Neural progenitor cell (in vitro differentiated cells): ENCODE measurements around the gene DTYMK. TPM values are rescaled to one million over a fixed set of nuclear protein-coding genes. Genes with fewer than 3 reads are reported as not detected.

ENCODE experiments used
- DNase-seq: peaks from one replicate; pipeline ENCODE4 v3.0.0-alpha.2; 2016; ENCODE audit warnings: low spot score
- H2AFZ ChIP-seq: fragments of 200-600 bp; sonication (generic); replicated peaks from 2 replicates; pipeline ENCODE4 v1.6.1; 2016; ENCODE audit warnings: antibody characterized with exemption
- H3F3A ChIP-seq: fragments of 200-600 bp; sonication (generic); 2 replicates; pipeline ENCODE4 v1.6.1; 2016; ENCODE audit warnings: antibody characterized with exemption, low read depth
- H3K27ac ChIP-seq: fragments of 200-600 bp; sonication (generic); 2 replicates; pipeline ENCODE4 v1.5.1; 2016; ENCODE audit warnings: mild to moderate bottlenecking
- H3K27me3 ChIP-seq: fragments of 200-600 bp; sonication (generic); 2 replicates; pipeline ENCODE4 v1.6.1; 2016; ENCODE audit warnings: mild to moderate bottlenecking, moderate library complexity
- H3K36me3 ChIP-seq: fragments of 200-600 bp; sonication (generic); 2 replicates; pipeline ENCODE4 v1.5.1; 2016
- H3K4me1 ChIP-seq: fragments of 200-600 bp; sonication (generic); 2 replicates; pipeline ENCODE4 v1.6.1; 2016; ENCODE audit warnings: mixed run types
- H3K4me2 ChIP-seq: fragments of 200-600 bp; sonication (generic); 2 replicates; pipeline ENCODE4 v1.6.1; 2016
- H3K4me3 ChIP-seq: fragments of 200-600 bp; sonication (generic); 2 replicates; pipeline ENCODE4 v1.5.1; 2016
- H3K79me2 ChIP-seq: fragments of 200-600 bp; sonication (generic); 2 replicates; pipeline ENCODE4 v1.6.1; 2016; ENCODE audit warnings: low read depth
- H3K9ac ChIP-seq: fragments of 200-600 bp; sonication (generic); 2 replicates; pipeline ENCODE4 v1.6.1; 2016
- H3K9me3 ChIP-seq: fragments of 200-600 bp; sonication (generic); 2 replicates; pipeline ENCODE4 v1.5.1; 2016; ENCODE audit warnings: low read depth
- H4K20me1 ChIP-seq: fragments of 200-600 bp; sonication (generic); 2 replicates; pipeline ENCODE4 v1.6.1; 2016; ENCODE audit warnings: low read depth
- H3K27ac Mint-ChIP-seq: 3 replicates; pipeline ENCODE4 v1.8.0; 2021; ENCODE audit warnings: mixed read lengths
- H3K27me3 Mint-ChIP-seq: 2 replicates; pipeline ENCODE4 v1.8.0; 2022; ENCODE audit warnings: low read depth, mild to moderate bottlenecking, inconsistent platforms, moderate library complexity, mixed read lengths; ENCODE audit not compliant: insufficient read depth
- H3K36me3 Mint-ChIP-seq: 3 replicates; pipeline ENCODE4 v1.8.0; 2021; ENCODE audit warnings: mixed read lengths
- H3K4me1 Mint-ChIP-seq: 3 replicates; pipeline ENCODE4 v1.8.0; 2021; ENCODE audit warnings: mixed read lengths
- H3K4me3 Mint-ChIP-seq: 3 replicates; pipeline ENCODE4 v1.8.0; 2021; ENCODE audit warnings: mild to moderate bottlenecking, moderate library complexity, mixed read lengths
- H3K9me3 Mint-ChIP-seq: 3 replicates; pipeline ENCODE4 v1.8.0; 2020; ENCODE audit warnings: mixed read lengths
- EZH2 ChIP-seq: fragments of 200-600 bp; sonication (generic); IDR thresholded peaks from 2 replicates; pipeline ENCODE4 v1.6.1; 2017; ENCODE audit warnings: antibody characterized with exemption, mild to moderate bottlenecking, moderate library complexity
- EZH2phosphoT487 ChIP-seq: fragments of 200-600 bp; sonication (generic); IDR thresholded peaks from 2 replicates; pipeline ENCODE4 v1.6.1; 2017; ENCODE audit warnings: antibody characterized with exemption
- total RNA-seq: library from RNA; depleted of rRNA; stranded (reverse); fragments of >200 nt; gene quantifications from 2 replicates; pipeline ENCODE4 v1.2.3, GENCODE V29; 2015; ENCODE audit warnings: low replicate concordance
- TF ChIP-seq, protein P1 (sequence below): fragments of 200-600 bp; sonication (generic); IDR thresholded peaks from 2 replicates; pipeline ENCODE4 v1.5.1; 2017; ENCODE audit warnings: antibody characterized with exemption, mild to moderate bottlenecking

The DTYMK gene
- total RNA-seq, 1 donor from 2014 or later = 43.4 TPM

DNA sequence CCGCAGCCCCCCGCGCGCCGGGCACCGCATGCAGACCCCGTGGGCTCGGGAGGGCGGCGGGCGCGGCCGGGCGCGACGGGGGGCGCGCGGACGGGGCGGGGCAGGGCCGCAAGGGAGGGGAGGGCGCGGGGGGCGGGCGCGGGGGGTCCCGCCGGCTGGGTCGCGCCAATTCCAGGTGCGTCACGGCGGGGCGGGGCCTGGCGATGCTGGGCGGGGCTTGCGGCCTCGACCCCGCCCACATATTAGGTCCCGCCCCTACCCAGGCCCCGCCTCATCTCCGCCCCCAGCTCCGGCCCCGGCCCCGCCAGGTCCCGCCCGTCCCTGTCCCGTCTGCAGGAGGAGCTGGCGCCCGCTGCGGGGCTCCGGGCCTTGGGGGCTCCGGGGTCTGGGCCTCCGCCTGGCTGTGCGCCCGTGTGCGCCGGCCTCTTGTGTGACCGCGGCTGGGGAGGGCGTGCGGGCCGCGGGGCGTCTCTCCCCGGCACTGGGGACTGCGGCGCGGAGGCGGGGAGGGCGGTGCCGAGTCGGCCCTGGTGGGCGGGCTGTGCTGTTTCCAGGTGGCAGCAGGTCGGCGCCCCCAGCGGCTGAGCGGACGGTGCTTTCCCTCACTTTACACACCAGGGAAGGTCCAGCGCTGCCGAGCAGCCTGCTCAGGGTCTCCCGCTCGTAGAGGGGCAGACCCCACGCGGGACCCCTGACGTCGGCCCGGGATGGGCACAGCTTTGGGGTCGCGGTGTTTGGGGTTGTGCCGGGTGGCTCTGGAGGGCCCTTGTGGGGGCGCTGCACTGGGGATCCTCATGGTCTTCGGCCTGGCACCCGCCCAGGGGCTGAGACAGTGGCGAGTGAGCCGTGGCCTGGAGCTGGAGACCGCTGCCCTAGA is 15.8 kb upstream of the DTYMK start:
- H3K9me3 Mint-ChIP-seq = peaks cover 12% of the 10 kb centered on the region
- H3F3A ChIP-seq = peaks cover 7% of the 10 kb centered on the region
- no peak overlapping the region for H3K27ac ChIP-seq
- no peaks in the 10 kb centered on the region for H3K27me3 ChIP-seq
- H3K4me3 Mint-ChIP-seq = peak overlapping the region; percentile 91
- H3K79me2 ChIP-seq = peaks cover 39% of the 10 kb centered on the region
- H3K4me1 ChIP-seq = peaks cover 8% of the 10 kb centered on the region
- TF ChIP-seq, protein P1, sequence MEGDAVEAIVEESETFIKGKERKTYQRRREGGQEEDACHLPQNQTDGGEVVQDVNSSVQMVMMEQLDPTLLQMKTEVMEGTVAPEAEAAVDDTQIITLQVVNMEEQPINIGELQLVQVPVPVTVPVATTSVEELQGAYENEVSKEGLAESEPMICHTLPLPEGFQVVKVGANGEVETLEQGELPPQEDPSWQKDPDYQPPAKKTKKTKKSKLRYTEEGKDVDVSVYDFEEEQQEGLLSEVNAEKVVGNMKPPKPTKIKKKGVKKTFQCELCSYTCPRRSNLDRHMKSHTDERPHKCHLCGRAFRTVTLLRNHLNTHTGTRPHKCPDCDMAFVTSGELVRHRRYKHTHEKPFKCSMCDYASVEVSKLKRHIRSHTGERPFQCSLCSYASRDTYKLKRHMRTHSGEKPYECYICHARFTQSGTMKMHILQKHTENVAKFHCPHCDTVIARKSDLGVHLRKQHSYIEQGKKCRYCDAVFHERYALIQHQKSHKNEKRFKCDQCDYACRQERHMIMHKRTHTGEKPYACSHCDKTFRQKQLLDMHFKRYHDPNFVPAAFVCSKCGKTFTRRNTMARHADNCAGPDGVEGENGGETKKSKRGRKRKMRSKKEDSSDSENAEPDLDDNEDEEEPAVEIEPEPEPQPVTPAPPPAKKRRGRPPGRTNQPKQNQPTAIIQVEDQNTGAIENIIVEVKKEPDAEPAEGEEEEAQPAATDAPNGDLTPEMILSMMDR = peak; percentile 71
- no peak for TF ChIP-seq EZH2phosphoT487
- no peaks in the 10 kb centered on the region for H3K9me3 ChIP-seq
- H4K20me1 ChIP-seq = peaks cover 14% of the 10 kb centered on the region
- H3K36me3 Mint-ChIP-seq = peaks cover 28% of the 10 kb centered on the region
- peak overlapping the region; percentile 50 for H3K9ac ChIP-seq
- peaks cover 17% of the 10 kb centered on the region for H3K36me3 ChIP-seq
- H3K4me3 ChIP-seq = peak overlapping the region; percentile 100
- peak overlapping the region; percentile 87 for H3K4me2 ChIP-seq
- no peak overlapping the region for H3K27ac Mint-ChIP-seq
- peak; percentile 95 for DNase-seq
- H3K4me1 Mint-ChIP-seq = peaks cover 9% of the 10 kb centered on the region
- H2AFZ ChIP-seq = no peak overlapping the region
- H3K27me3 Mint-ChIP-seq = peaks cover 10% of the 10 kb centered on the region

DNA sequence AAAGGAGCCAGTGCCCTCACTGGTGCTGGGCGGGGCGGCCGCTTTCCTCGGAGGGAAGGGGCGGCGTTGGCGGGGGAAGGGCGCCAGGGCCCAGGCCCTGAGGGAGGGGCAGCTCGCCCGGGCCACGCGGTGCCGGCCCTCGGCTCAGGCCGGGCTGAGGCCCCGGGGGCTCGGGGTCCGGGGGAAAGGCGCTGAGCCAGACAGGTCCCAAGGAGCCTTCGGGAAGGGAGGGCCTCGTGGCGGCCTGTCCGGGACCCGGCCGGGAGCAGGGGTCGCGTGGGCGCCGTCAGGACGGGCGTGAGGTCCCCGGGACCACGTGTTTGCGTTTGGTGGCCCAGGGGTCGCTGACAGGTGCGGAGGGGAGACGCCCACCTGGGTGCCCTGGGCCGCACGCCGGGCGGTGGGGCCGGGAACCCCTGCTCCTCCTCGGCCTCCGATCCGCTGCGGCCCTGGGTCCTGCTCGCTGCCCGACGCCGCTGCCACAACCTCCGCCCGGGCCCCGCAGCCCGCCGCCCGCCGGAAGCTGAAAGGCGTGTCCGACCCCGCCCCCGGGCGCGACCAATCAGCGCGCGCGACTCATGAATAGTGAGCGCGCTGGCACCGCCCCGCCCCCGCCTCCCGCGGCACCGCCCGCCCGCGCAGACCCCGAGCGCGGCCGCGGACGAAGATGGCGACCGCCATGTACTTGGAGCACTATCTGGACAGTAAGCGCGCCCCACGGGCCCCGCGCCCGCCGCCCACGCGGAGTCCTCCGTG is 15.0 kb upstream of the DTYMK start, which contains the start of gene ING5:
Gene ING5, plus strand, starts transcription at position 641 of the 756 bp plus-strand sequence. Its CDS starts 27 bp downstream, at position 668.
- TF ChIP-seq, protein P1 = no peak
- TF ChIP-seq EZH2phosphoT487 (no peak), EZH2 (no peak)
- H3K27me3 Mint-ChIP-seq = peaks cover 8% of the 10 kb centered on the region
- Histone ChIP-seq H3K4me3 (peak within 1 kb of the TSS; percentile 100), H3K9me3 (no peaks in the 10 kb centered on the region), H3K9ac (peak within 1 kb of the TSS; percentile 50), H3K4me2 (peak within 1 kb of the TSS; percentile 87), H4K20me1 (peaks cover 14% of the 10 kb centered on the region), H3K27ac (peak within 1 kb of the TSS; percentile 94), H2AFZ (peak within 1 kb of the TSS; percentile 26), H3F3A (peaks cover 7% of the 10 kb centered on the region), H3K4me1 (peaks cover 8% of the 10 kb centered on the region), H3K36me3 (peaks cover 15% of the 10 kb centered on the region), H3K79me2 (peaks cover 39% of the 10 kb centered on the region), H3K27me3 (no peaks in the 10 kb centered on the region)
- H3K27ac Mint-ChIP-seq = no peak within 1 kb of the TSS
- DNase-seq = peak; percentile 98
- peaks cover 9% of the 10 kb centered on the region for H3K4me1 Mint-ChIP-seq
- H3K9me3 Mint-ChIP-seq = peaks cover 10% of the 10 kb centered on the region
- peaks cover 22% of the 10 kb centered on the region for H3K36me3 Mint-ChIP-seq
- peak within 1 kb of the TSS; percentile 91 for H3K4me3 Mint-ChIP-seq

DNA sequence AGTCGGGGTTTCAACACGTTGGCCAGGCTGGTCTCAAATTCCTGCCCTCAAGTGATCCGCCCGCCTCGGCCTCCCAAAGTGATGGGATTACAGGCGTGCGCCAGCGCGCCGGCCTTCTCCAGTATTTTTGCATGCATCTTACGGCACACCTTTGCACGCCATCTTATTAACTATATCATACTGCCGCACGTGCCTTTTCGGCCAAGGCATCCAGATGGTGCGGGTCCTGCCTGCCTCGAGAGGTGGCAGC is 14.5 kb upstream of the DTYMK start:
- no peak for DNase-seq
- H2AFZ ChIP-seq = peak overlapping the region; percentile 26
- peaks cover 8% of the 10 kb centered on the region for H3K27me3 Mint-ChIP-seq

More for the DNA sequence above, 14.5 kb upstream of the DTYMK start:
- peaks cover 9% of the 10 kb centered on the region for H3K4me1 Mint-ChIP-seq
- H3F3A ChIP-seq = peaks cover 7% of the 10 kb centered on the region
- no peaks in the 10 kb centered on the region for H3K9me3 ChIP-seq
- H3K36me3 Mint-ChIP-seq = peaks cover 22% of the 10 kb centered on the region
- H3K27ac Mint-ChIP-seq = no peak overlapping the region
- peaks cover 8% of the 10 kb centered on the region for H3K9me3 Mint-ChIP-seq
- H3K4me1 ChIP-seq = peaks cover 8% of the 10 kb centered on the region
- peak overlapping the region; percentile 94 for H3K27ac ChIP-seq
- no peaks in the 10 kb centered on the region for H3K27me3 ChIP-seq
- peaks cover 14% of the 10 kb centered on the region for H4K20me1 ChIP-seq
- H3K4me3 ChIP-seq = peak overlapping the region; percentile 59
- peak overlapping the region; percentile 87 for H3K4me3 Mint-ChIP-seq
- H3K4me2 ChIP-seq = peak overlapping the region; percentile 82
- no peak overlapping the region for H3K9ac ChIP-seq
- peaks cover 37% of the 10 kb centered on the region for H3K79me2 ChIP-seq
- TF ChIP-seq, protein P1 = peak; percentile 55
- TF ChIP-seq EZH2 = no peak
- peaks cover 10% of the 10 kb centered on the region for H3K36me3 ChIP-seq
